Measurements from ENCODE around the gene DDAH2.

GRCh38 chr6:31777667-31778050 is 48.6 kb upstream of the DDAH2 start:
- TF ChIP-seq CTCF (IDR thresholded peaks at IDR 0.05; ENCODE audit: low read depth, low read length) (no peak), POLR2A (IDR thresholded peaks at IDR 0.05; ENCODE audit: extremely low read depth, insufficient read length) (no peak), MAX (IDR thresholded peaks at IDR 0.05; ENCODE audit: low read depth, low read length) (no peak)
